Stimulated activated CD4-positive, alpha-beta T cell treated with anti-CD3 and anti-CD28 coated beads, Interleukin-2, amount 100 ng/mL, for 4 hours (primary cell): ENCODE data around the gene MRPS10.
"Not testable (repeated sequence)": the region's sequence is repeated elsewhere in the genome, so short reads cannot be mapped to it uniquely, and the experiment has no call there.

Experiments
- DNase-seq: peaks from one replicate; pipeline ENCODE4 v3.0.0-alpha.2; 2020; ENCODE audit warnings: low read depth

Gene MRPS10

GRCh38 chr6:42176981-42177380 is 40.7 kb downstream of the MRPS10 start:
- no peak for DNase-seq

DNA sequence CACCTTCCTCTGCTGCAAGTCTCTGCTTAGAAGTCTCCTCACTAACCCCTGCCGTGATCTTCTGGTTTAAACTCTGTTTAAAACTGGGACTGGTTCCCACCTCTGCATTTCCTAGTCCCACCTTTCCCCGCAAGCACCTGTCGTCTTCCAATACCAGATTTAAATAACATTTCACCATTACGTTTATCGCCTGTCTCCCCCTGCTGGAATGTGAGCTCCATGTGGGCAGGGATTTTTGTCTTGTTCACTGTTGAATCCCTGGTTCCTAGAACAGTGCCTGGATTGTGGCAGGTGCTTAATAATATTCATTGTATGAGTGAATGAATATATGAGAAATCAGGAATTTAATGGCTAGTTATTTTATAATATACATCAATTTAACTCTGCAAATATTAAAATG is 41.8 kb downstream of the MRPS10 start:
- DNase-seq: no peak

GRCh38 chr6:42173101-42173500 is 44.6 kb downstream of the MRPS10 start, which contains the start of gene GUCA1A:
TSS of gene GUCA1A (plus strand) at chr6:42173364. CDS start at chr6:42173614, 250 bp downstream.
- no peak for DNase-seq

DNA sequence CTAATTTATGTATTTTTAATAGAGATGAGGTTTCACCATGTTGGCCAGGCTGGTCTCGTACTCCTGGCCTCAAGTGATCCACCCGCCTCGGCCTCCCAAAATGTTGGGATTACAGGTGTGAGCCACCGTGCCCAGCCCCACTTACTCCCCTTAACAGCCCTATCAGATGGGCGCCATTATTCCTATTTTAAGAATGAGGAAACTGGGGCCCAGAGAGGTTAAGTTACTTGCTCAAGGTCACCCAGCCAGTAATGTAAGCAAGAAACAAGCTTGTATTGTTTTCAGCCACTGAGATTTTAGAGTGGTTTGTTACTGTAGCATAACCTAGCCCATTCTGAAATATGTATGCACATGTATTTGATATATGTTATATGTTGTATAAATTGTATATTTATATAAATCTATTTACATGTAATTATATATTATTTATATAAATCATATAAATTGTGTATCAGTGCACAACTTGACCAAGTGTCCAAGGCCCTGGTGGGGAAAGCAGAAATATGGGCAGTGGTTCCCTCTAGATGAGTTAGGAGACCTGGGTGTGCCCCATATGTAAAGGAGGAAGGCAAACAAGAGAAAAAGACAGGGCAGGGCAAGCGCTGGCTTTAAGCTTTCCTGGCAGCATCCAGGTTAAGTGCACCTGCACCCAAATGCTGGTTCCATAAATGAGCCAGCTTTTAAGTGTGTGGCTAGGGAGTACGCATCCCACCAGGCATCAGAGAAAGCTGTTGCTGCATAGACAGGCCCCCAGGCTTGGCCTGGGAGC is 45.7 kb downstream of the MRPS10 start:
- no peak for DNase-seq

GRCh38 chr6:42169780-42170179 is 47.9 kb downstream of the MRPS10 start:
- not testable (repeated sequence) for DNase-seq

DNA sequence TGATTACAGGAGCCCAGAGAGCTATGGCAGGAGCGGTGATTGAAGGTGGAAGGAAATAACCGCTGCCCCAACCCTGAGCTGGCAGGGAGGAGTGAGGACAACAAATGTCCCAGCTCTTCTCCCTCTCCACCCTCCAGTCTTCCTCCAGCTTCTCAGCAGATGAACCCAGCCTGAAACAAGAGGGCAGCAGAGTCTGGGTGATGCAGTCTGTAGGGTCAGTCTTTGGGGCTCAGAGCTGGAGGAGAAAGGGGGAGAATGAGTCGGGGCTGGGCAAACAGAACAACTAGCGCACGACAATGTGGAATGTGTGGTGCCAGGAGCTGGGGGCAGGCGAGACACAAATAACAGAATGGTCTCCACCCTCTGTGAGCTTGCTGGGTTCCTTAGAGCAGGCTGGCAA is 49.0 kb downstream of the MRPS10 start:
- no peak for DNase-seq

DNA sequence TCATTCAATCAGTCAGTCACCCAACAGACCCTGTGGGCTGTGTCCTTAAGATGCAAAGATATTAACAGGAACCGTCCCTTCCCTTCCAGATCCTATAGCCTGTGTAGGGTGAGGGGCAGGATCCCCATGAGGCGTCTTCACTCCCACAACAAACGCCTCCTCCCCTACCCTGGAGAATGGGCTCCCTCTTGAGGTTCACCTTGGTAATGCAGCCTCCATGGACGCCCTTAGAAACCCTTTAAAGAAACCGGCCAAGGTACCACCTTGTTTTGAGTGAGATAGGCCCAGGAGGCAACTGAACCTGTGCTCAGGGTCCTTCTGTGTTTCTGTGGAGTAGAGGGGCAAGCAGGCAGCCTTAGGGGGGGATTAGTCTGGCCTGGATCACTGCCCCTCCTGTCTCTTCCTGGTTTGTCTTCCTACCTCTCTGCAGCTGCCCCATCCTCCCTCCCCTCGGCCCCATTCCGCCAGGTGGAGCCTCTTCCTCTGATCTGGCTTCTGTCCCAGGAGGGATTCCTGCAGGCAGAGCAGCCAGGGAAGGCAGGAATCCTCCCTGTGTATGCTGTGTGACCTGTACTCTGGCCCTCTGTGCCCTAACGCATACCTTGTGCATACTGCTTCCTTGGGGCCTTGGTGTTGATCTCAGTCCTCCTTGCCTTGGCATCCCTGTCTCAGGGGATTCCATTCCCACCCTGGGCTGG is 51.1 kb downstream of the MRPS10 start:
- peak; percentile 58 for DNase-seq

DNA sequence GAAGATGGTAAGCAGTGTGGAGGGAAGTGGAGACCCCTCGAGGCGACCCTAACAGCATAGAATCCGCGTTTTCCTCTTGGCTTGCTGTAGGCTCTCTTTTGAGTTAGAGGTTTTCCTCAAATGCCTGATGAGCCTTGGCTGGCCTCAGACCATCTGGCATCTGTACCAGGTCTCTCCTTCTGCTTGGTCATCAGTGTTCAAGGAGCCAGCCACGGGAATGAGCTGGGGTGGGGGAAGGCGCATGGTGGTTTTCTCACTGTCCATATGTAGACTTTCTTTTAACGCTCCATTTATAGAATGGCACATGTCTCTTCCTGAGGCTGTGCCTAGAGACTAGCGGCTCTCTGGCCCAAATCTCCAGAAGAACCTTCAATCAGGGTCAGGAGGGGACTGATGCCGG is 52.6 kb downstream of the MRPS10 start:
- no peak for DNase-seq

GRCh38 chr6:42163981-42164380 is 53.7 kb downstream of the MRPS10 start:
- DNase-seq: no peak

DNA sequence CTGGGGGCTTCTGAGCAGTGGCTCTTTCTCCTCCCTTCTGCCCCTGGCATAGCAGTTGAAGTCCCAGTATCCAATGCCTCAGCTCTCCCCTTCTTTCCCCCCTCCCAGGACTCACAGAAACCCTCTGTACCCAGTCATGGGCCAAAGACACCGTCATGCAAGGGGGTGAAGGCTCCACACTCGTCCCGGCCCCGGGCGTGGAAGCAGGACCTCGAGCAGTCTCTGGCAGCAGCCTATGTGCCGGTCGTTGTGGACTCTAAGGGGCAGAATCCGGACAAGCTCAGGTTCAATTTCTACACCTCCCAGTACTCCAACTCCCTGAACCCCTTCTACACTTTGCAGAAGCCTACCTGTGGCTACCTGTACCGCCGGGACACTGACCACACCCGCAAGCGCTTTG is 54.8 kb downstream of the MRPS10 start:
- DNase-seq: no peak

DNA sequence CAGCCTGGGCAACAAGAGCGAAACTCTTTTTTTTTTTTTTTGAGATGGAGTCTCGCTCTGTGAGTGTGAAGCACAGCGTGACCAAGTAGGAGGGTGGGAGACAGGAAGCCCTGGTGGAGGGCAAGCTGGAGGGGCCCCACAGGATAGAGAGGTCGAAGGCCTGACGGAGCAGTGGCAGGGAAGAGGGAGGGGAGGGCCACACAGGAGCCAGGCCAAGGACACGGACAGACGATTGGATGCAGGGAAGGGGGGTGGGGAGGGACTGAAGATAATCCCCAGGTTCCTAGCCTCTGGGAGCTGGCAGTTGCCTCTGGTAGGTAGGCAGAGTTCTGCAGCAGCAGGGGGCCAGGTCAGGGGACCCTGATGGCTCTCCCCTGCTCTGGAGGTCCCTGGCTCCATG is 55.3 kb downstream of the MRPS10 start:
- no peak for DNase-seq

GRCh38 chr6:42159431-42160024 is 58.1 kb downstream of the MRPS10 start:
- DNase-seq: no peak

DNA sequence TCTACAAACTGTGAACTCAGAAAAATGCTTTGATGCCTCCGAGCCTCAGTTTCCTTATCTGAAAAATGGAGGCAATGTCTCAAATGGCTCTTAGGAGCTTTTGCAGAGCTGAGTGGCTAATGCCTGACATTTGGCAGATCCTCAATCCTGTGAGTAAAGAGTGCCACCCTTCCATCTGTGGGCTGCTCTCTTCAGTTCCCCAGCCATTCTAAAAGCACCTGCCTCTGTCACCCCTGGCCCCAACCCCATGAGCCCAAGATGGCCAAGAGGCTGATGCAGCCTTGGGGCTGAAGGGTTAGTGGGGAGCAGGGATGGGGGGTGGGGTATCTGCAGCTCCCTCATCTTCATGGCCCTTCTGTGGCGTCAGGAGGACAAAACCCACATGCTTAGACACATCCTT is 59.0 kb downstream of the MRPS10 start:
- no peak for DNase-seq

DNA sequence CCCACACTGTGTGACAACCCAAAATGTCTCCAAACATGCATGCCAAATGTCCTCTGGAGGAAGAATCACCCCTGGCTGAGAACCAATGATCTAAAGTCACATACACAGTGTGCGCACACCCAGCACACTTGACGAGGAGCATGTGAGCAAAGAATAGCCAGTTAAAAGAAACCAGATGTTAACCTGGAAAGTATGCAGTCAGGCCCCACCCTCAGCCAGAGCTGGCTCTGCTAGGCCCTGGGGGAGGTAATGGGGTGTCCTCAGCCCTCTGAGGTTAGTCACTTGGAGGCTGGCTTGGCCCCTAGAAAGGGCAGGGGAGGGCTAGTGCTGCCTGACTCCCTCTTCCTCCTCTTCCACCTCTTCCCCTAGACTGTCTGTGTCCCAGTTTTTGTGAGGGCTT is 59.6 kb downstream of the MRPS10 start:
- DNase-seq: no peak
